GM06990 (cell line): ENCODE results near the gene CTDP1.

ENCODE experiments used
- DNase-seq: peaks from one replicate; pipeline ENCODE4 v3.0.0-alpha.2; 2011; ENCODE audit not compliant: insufficient read length; ENCODE audit errors: extremely low read depth
- H3K27me3 ChIP-seq: replicated peaks from 2 replicates; pipeline ENCODE4 v1.6.0; 2011; ENCODE audit warnings: low read length; ENCODE audit not compliant: control insufficient read depth, insufficient read depth
- H3K36me3 ChIP-seq: 2 replicates; pipeline ENCODE4 v1.5.1; 2011; ENCODE audit warnings: low read length; ENCODE audit not compliant: control insufficient read depth, insufficient read depth
- H3K4me3 ChIP-seq: replicated peaks from 2 replicates; pipeline ENCODE4 v1.5.1; 2011; ENCODE audit warnings: low read depth, mild to moderate bottlenecking, control low read depth, low read length
- CTCF ChIP-seq: IDR thresholded peaks from 2 replicates; pipeline ENCODE4 v1.5.1; 2011; ENCODE audit warnings: low read length, control low read depth, mild to moderate bottlenecking, inconsistent platforms; ENCODE audit not compliant: insufficient read depth, poor library complexity, severe bottlenecking

The CTDP1 gene

GRCh38 chr18:79788734-79789085 is 109.1 kb downstream of the CTDP1 start:
- H3K36me3 ChIP-seq: no peaks in the 10 kb centered on the region
- TF ChIP-seq CTCF: no peak
- no peak overlapping the region for H3K4me3 ChIP-seq
- no peak for DNase-seq
- H3K27me3 ChIP-seq: no peaks in the 10 kb centered on the region; the same call in 1 of the 2 replicates

GRCh38 chr18:79789091-79789891 is 109.7 kb downstream of the CTDP1 start:
- Histone ChIP-seq H3K36me3 (no peaks in the 10 kb centered on the region), H3K27me3 (no peaks in the 10 kb centered on the region; the same call in 1 of the 2 replicates), H3K4me3 (no peak overlapping the region)
- no peak for DNase-seq
- no peak for TF ChIP-seq CTCF

DNA sequence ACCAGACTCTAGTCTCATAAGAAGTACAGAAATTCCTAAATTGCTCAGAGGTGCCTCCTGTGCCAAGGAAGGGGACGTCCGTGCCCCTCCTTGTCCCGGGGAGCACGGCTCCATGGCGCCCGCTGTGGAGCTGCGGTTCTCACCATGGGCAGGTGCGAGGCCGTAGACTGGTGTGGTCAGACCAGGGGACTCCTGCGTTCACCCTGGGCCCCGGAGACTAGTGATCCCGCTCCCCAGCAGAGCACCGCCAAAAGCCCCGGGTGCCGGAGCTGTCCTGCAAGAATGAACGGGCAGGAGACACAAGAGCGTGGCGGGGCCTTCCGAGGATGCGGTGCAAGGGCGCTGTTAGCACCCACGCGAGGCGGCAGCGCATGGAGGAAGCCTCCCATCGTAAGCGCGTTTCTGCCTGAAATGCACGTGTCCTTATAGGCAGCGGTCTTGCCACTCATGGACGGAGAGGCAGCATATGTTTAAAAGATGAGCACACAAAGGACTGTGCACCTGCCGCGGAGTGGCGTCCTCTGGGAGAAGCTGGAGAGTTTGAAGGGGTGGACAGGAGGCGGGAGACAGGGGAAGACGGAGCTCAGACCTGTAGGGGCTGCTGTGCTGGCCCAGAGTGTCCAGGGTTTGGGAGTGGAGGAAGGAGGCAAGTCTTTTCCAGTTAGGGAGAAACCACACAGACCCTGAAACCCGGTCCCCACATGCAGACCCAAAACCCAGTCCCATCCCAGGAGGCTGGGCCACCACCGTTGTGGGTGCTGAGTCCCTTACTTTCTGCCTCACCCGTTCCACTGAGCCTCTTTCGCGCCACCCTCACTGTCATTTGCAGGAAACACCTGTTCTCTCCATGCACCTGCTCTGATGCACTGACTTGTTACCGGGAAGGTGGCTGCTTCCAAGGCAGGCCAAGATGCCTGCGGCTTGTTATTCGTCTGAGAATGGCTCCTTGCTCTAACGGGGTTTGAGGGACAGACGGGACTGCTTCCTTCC is 110.6 kb downstream of the CTDP1 start:
- H3K27me3 ChIP-seq: no peaks in the 10 kb centered on the region; the same call in 1 of the 2 replicates
- TF ChIP-seq CTCF: no peak
- H3K4me3 ChIP-seq: no peak overlapping the region
- no peak for DNase-seq
- H3K36me3 ChIP-seq: no peaks in the 10 kb centered on the region

GRCh38 chr18:79790996-79791972 is 111.7 kb downstream of the CTDP1 start:
- DNase-seq: no peak
- no peak for TF ChIP-seq CTCF
- no peaks in the 10 kb centered on the region for H3K36me3 ChIP-seq
- no peaks in the 10 kb centered on the region; the same call in 1 of the 2 replicates for H3K27me3 ChIP-seq
- no peak overlapping the region for H3K4me3 ChIP-seq
